ENCODE results near the gene GALC.

The GALC gene

DNA sequence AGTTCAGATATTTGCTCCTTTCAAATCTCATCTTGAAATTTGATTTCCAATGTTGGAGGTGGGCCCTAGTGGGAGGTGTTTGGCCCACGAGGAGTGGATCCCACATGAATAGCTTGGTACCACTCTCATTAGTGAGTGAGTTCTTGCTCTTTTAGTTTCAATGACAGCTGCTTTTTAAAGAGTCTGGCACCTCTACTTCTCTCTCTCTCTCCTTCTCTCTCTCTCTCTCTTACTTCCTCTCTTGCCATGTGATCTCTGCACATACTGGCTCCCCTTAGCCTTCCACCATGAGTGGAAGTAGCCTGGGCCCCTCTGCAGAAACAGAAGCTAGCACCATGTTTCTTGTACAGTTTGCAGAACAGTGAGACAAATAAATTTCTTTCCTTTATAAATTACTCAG, 37.1 kb upstream of the GALC start:
- Histone ChIP-seq H4K12ac (ENCODE audit: low read depth, low read length) (no peak overlapping the region), H3K9me3 (ENCODE audit: insufficient read depth, low read depth, low read length) (no peaks in the 10 kb centered on the region), H3K27ac (ENCODE audit: low read depth, low read length) (no peak overlapping the region), H2BK5ac (ENCODE audit: low read depth, low read length, poor library complexity) (no peak overlapping the region), H3K79me1 (ENCODE audit: low read length) (no peaks in the 10 kb centered on the region), H4K8ac (ENCODE audit: low read depth, low read length) (no peak overlapping the region), H2BK120ac (ENCODE audit: insufficient read depth, low read length, poor library complexity) (no peak overlapping the region), H3K4me2 (ENCODE audit: low read length) (no peak overlapping the region), H2BK12ac (ENCODE audit: low read length) (no peak overlapping the region), H2AFZ (ENCODE audit: insufficient read depth, low read length, poor library complexity) (no peak overlapping the region), H3K14ac (ENCODE audit: low read length) (no peak overlapping the region), H3K23ac (ENCODE audit: low read length) (no peak overlapping the region), H3K36me3 (ENCODE audit: control insufficient read depth in 1 of 2, insufficient read depth in 2 of 2, low read length in 2 of 2) (no peaks in the 10 kb centered on the region), H3K18ac (ENCODE audit: low read length) (no peak overlapping the region), H3K4me1 (ENCODE audit: control insufficient read depth in 1 of 2, insufficient read depth in 2 of 2, low read length in 2 of 2) (no peaks in the 10 kb centered on the region), H2AK5ac (ENCODE audit: low read length) (no peak overlapping the region), H3K4me3 (ENCODE audit: low read depth, low read length) (no peak overlapping the region), H3K4ac (ENCODE audit: low read depth, low read length) (no peak overlapping the region), H4K91ac (ENCODE audit: low read depth, low read length) (no peak overlapping the region), H3K79me2 (ENCODE audit: control insufficient read depth, insufficient read depth, low read length, poor library complexity) (no peaks in the 10 kb centered on the region), H3K27me3 (ENCODE audit: insufficient read depth, low read length) (no peaks in the 10 kb centered on the region), H3K9ac (ENCODE audit: low read length) (no peak overlapping the region)
- DNase-seq = no peak
- no CpG with 5 or more reads among the region's 1 CpG for WGBS (ENCODE audit: extremely low coverage, insufficient coverage, insufficient read length)

DNA sequence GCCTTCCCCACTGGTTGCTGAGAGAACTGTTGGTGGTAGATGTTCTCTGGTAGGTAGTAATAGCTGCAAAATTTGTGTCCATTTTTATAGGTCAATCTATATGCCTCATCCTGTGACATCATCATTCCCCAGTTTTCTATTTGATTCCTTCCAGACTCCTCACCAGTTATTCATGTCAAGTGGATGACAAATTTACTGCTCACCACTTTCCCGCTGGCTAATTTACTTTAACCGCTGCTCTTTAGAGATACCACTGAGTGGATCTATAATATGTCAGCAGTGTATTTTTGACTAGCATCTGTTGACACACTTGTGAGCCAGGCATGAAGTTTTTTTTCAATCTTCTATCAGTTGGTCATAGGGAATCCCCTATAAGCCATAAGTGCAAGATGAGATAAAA, 36.5 kb upstream of the GALC start:
- H3K79me2 ChIP-seq (ENCODE audit: control insufficient read depth, insufficient read depth, low read length, poor library complexity) = no peaks in the 10 kb centered on the region

DNA sequence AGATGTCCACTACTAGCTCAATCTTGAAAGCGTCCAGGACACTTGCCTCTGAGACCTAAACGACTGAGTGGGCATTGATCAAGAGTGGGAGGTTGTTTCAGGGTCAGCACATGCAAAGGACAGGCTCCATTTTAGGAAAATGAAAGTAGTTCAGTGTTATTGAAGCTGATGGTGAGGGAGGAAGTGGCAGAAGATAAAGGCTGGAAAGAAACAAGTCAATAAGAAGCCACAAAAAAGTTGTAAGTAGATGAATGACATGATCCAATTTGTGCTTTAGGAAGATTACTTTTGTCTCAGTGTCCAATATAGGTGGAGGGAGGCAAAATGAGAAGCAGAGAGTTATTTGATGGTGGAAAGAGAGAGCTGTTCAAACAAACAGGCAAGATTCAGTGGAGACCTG, 33.9 kb upstream of the GALC start:
- H3K27me3 ChIP-seq (ENCODE audit: insufficient read depth, low read length) = no peaks in the 10 kb centered on the region
- H2BK12ac ChIP-seq (ENCODE audit: low read length) = no peak overlapping the region
- no peak overlapping the region for H3K9ac ChIP-seq (ENCODE audit: low read length)
- no peak overlapping the region for H2BK120ac ChIP-seq (ENCODE audit: insufficient read depth, low read length, poor library complexity)
- no peak overlapping the region for H4K91ac ChIP-seq (ENCODE audit: low read depth, low read length)
- H3K14ac ChIP-seq (ENCODE audit: low read length) = no peak overlapping the region
- no peaks in the 10 kb centered on the region for H3K79me2 ChIP-seq (ENCODE audit: control insufficient read depth, insufficient read depth, low read length, poor library complexity)
- no peaks in the 10 kb centered on the region for H3K79me1 ChIP-seq (ENCODE audit: low read length)
- H2AFZ ChIP-seq (ENCODE audit: insufficient read depth, low read length, poor library complexity) = no peak overlapping the region
- no peak for DNase-seq
- no peak overlapping the region for H4K8ac ChIP-seq (ENCODE audit: low read depth, low read length)
- no peak overlapping the region for H4K12ac ChIP-seq (ENCODE audit: low read depth, low read length)
- no peak overlapping the region for H3K23ac ChIP-seq (ENCODE audit: low read length)
- no peak overlapping the region for H3K4me2 ChIP-seq (ENCODE audit: low read length)
- no peaks in the 10 kb centered on the region for H3K9me3 ChIP-seq (ENCODE audit: insufficient read depth, low read depth, low read length)
- H3K18ac ChIP-seq (ENCODE audit: low read length) = no peak overlapping the region
- no peaks in the 10 kb centered on the region for H3K36me3 ChIP-seq (ENCODE audit: control insufficient read depth in 1 of 2, insufficient read depth in 2 of 2, low read length in 2 of 2)
- no peak overlapping the region for H2AK5ac ChIP-seq (ENCODE audit: low read length)
- no peaks in the 10 kb centered on the region for H3K4me1 ChIP-seq (ENCODE audit: control insufficient read depth in 1 of 2, insufficient read depth in 2 of 2, low read length in 2 of 2)
- H3K27ac ChIP-seq (ENCODE audit: low read depth, low read length) = no peak overlapping the region
- no peak overlapping the region for H3K4me3 ChIP-seq (ENCODE audit: low read depth, low read length)
- H2BK5ac ChIP-seq (ENCODE audit: low read depth, low read length, poor library complexity) = no peak overlapping the region
- H3K4ac ChIP-seq (ENCODE audit: low read depth, low read length) = no peak overlapping the region
- WGBS (ENCODE audit: extremely low coverage, insufficient coverage, insufficient read length) = no CpG with 5 or more reads among the region's 2 CpGs

More for the DNA sequence above, 36.5 kb upstream of the GALC start:
- Histone ChIP-seq H4K91ac (ENCODE audit: low read depth, low read length) (no peak overlapping the region), H3K27me3 (ENCODE audit: insufficient read depth, low read length) (no peaks in the 10 kb centered on the region), H2BK5ac (ENCODE audit: low read depth, low read length, poor library complexity) (no peak overlapping the region), H4K8ac (ENCODE audit: low read depth, low read length) (no peak overlapping the region), H2BK12ac (ENCODE audit: low read length) (no peak overlapping the region), H3K36me3 (ENCODE audit: control insufficient read depth in 1 of 2, insufficient read depth in 2 of 2, low read length in 2 of 2) (no peaks in the 10 kb centered on the region), H2BK120ac (ENCODE audit: insufficient read depth, low read length, poor library complexity) (no peak overlapping the region), H3K9me3 (ENCODE audit: insufficient read depth, low read depth, low read length) (no peaks in the 10 kb centered on the region), H4K12ac (ENCODE audit: low read depth, low read length) (no peak overlapping the region), H3K4ac (ENCODE audit: low read depth, low read length) (no peak overlapping the region), H3K4me1 (ENCODE audit: control insufficient read depth in 1 of 2, insufficient read depth in 2 of 2, low read length in 2 of 2) (no peaks in the 10 kb centered on the region), H3K27ac (ENCODE audit: low read depth, low read length) (no peak overlapping the region), H3K4me3 (ENCODE audit: low read depth, low read length) (no peak overlapping the region), H2AFZ (ENCODE audit: insufficient read depth, low read length, poor library complexity) (no peak overlapping the region), H3K9ac (ENCODE audit: low read length) (no peak overlapping the region), H3K23ac (ENCODE audit: low read length) (no peak overlapping the region), H2AK5ac (ENCODE audit: low read length) (no peak overlapping the region), H3K14ac (ENCODE audit: low read length) (no peak overlapping the region), H3K4me2 (ENCODE audit: low read length) (no peak overlapping the region), H3K18ac (ENCODE audit: low read length) (no peak overlapping the region), H3K79me1 (ENCODE audit: low read length) (no peaks in the 10 kb centered on the region)
- no peak for DNase-seq
- WGBS (ENCODE audit: extremely low coverage, insufficient coverage, insufficient read length) = no CpG with 5 or more reads among the region's 2 CpGs

DNA sequence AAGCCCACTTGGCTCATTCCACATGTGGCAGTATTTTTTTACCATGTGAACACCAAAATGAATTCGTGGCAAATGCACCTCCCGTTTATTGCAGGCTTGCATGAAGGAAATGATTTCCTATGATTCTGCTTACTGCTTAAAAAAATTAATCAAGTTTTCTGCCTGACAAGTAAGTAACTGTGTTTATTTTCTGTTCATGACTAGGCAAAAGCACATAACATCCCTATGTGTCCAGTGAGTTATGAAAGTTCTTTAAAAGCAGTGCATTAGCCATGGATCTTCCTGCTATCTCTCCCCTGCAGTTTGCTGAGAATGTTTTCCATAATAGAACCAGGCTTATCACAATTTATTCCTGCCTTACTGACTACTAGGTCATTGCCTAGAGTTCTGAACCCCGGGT, 32.3 kb upstream of the GALC start:
- Histone ChIP-seq H3K79me2 (ENCODE audit: control insufficient read depth, insufficient read depth, low read length, poor library complexity) (no peaks in the 10 kb centered on the region), H3K23ac (ENCODE audit: low read length) (no peak overlapping the region), H4K91ac (ENCODE audit: low read depth, low read length) (no peak overlapping the region), H3K9ac (ENCODE audit: low read length) (no peak overlapping the region), H3K4ac (ENCODE audit: low read depth, low read length) (no peak overlapping the region), H2BK5ac (ENCODE audit: low read depth, low read length, poor library complexity) (no peak overlapping the region), H2BK12ac (ENCODE audit: low read length) (no peak overlapping the region), H2AK5ac (ENCODE audit: low read length) (no peak overlapping the region), H3K27ac (ENCODE audit: low read depth, low read length) (no peak overlapping the region), H3K9me3 (ENCODE audit: insufficient read depth, low read depth, low read length) (no peaks in the 10 kb centered on the region), H3K18ac (ENCODE audit: low read length) (no peak overlapping the region), H3K4me1 (ENCODE audit: control insufficient read depth in 1 of 2, insufficient read depth in 2 of 2, low read length in 2 of 2) (no peaks in the 10 kb centered on the region), H2AFZ (ENCODE audit: insufficient read depth, low read length, poor library complexity) (no peak overlapping the region), H3K4me3 (ENCODE audit: low read depth, low read length) (no peak overlapping the region), H3K79me1 (ENCODE audit: low read length) (no peaks in the 10 kb centered on the region), H4K12ac (ENCODE audit: low read depth, low read length) (no peak overlapping the region), H3K27me3 (ENCODE audit: insufficient read depth, low read length) (no peaks in the 10 kb centered on the region), H2BK120ac (ENCODE audit: insufficient read depth, low read length, poor library complexity) (no peak overlapping the region), H3K36me3 (ENCODE audit: control insufficient read depth in 1 of 2, insufficient read depth in 2 of 2, low read length in 2 of 2) (no peaks in the 10 kb centered on the region), H4K8ac (ENCODE audit: low read depth, low read length) (no peak overlapping the region), H3K4me2 (ENCODE audit: low read length) (no peak overlapping the region), H3K14ac (ENCODE audit: low read length) (no peak overlapping the region)
- DNase-seq = no peak
- WGBS (ENCODE audit: extremely low coverage, insufficient coverage, insufficient read length) = no CpG with 5 or more reads among the region's 3 CpGs

Measured in trophoblast cell (in vitro differentiated cells and primary cell).